GM12878 (cell line): Measurements from ENCODE around the gene SASH1. TPM values are rescaled to one million over a fixed set of nuclear protein-coding genes. Genes with fewer than 3 reads are reported as not detected.

Experiments used
- CBFB ChIP-seq: IDR thresholded peaks from 2 replicates; pipeline ENCODE4 v1.6.1; 2016; ENCODE audit warnings: antibody characterized with exemption, low read depth
- E4F1 ChIP-seq: fragments of 450-650 bp; IDR thresholded peaks from 2 replicates; pipeline ENCODE4 v1.6.1; 2018; ENCODE audit warnings: borderline replicate concordance, mild to moderate bottlenecking; ENCODE audit not compliant: partially characterized antibody
- HCFC1 ChIP-seq: fragments of 150-350 bp; IDR thresholded peaks from 2 replicates; pipeline ENCODE4 v1.6.1; 2014; ENCODE audit warnings: low read length
- NBN ChIP-seq: fragments of 450-650 bp; IDR thresholded peaks from 2 replicates; pipeline ENCODE4 v1.6.1; 2016
- NFYB ChIP-seq: IDR thresholded peaks from 2 replicates; pipeline ENCODE4 v1.6.1; 2011; ENCODE audit warnings: low read depth, mild to moderate bottlenecking, low read length, improper control_type of control experiment, moderate library complexity; ENCODE audit not compliant: insufficient read depth
- PBX3 ChIP-seq: IDR thresholded peaks from 2 replicates; pipeline ENCODE4 v1.6.1; 2011; ENCODE audit warnings: mild to moderate bottlenecking, low read depth, low read length, moderate library complexity; ENCODE audit not compliant: insufficient replicate concordance
- RAD21 ChIP-seq: IDR thresholded peaks from 2 replicates; pipeline ENCODE4 v1.6.1; 2011; ENCODE audit warnings: mild to moderate bottlenecking, low read depth, low read length, moderate library complexity; ENCODE audit not compliant: insufficient read depth
- SMAD5 ChIP-seq: IDR thresholded peaks from 2 replicates; pipeline ENCODE4 v1.6.1; 2016; ENCODE audit warnings: antibody characterized with exemption, low read depth
- TCF12 ChIP-seq: IDR thresholded peaks from 2 replicates; pipeline ENCODE4 v1.6.1; 2011; ENCODE audit warnings: low read depth, mild to moderate bottlenecking, low read length
- ZBTB11 ChIP-seq: fragments of 450-650 bp; formaldehyde crosslinking; IDR thresholded peaks from 2 replicates; pipeline ENCODE4 v1.5.0; 2022; ENCODE audit warnings: mild to moderate bottlenecking, missing genetic modification characterization
- ZNF592 ChIP-seq: fragments of 450-650 bp; IDR thresholded peaks from 2 replicates; pipeline ENCODE4 v1.6.1; 2017; ENCODE audit warnings: mild to moderate bottlenecking, moderate library complexity
- ZNF622 ChIP-seq: fragments of 450-650 bp; IDR thresholded peaks from 2 replicates; pipeline ENCODE4 v1.6.1; 2017; ENCODE audit warnings: mild to moderate bottlenecking, inconsistent platforms
- polyA plus RNA-seq, 11 experiments: library from polyadenylated mRNA; depleted of rRNA in 4 of 11; unstranded in 6 of 11; stranded (reverse) in 5 of 11; fragments of >200 nt; fragmentation: Nextera tagmentation in 4 of 11; fragmentation: Illumina TruSeq in 1 of 11; extraction: Ambion mirVana in 4 of 11; extraction: Trizol in 1 of 11; gene quantifications; 1 replicate in 1 of 11; 2 replicates in 10 of 11; pipeline versions ENCODE4 v1.2.1 to v1.2.3, GENCODE V29; 2011 to 2016; ENCODE audit warnings: inconsistent platforms in 2 of 11, missing spikeins in 2 of 11, low read depth in 1 of 11
- total RNA-seq, 4 experiments: library from RNA; depleted of rRNA in 3 of 4; stranded (reverse); fragments of >200 nt in 3 of 4; fragmentation: Illumina TruSeq in 1 of 4; extraction: Trizol in 1 of 4; gene quantifications; 2 replicates each; pipeline versions ENCODE4 v1.2.1 to v1.2.3, GENCODE V29; 2013 to 2021

SASH1 gene
- total and polyA plus RNA-seq, 10 of the 15 experiments (the other 5 are each of a cell fraction or from before 2014, with no cell fraction given): 0.01 to 0.73 (median 0.14) TPM; not detected in 4

- no peak for TF ChIP-seq PBX3
- no peak for TF ChIP-seq CBFB
- no peak for TF ChIP-seq NBN
- no peak for TF ChIP-seq ZNF622
- no peak for TF ChIP-seq RAD21
- TF ChIP-seq NFYB: no peak
- TF ChIP-seq HCFC1: no peak
- no peak for TF ChIP-seq SMAD5
- no peak for TF ChIP-seq TCF12
- TF ChIP-seq ZBTB11 (CRISPR knock-in tag): no peak
- no peak for TF ChIP-seq ZNF592
- no peak for TF ChIP-seq E4F1
Observed at GRCh38 chr6:148538261-148539190, 195.9 kb downstream of the SASH1 start (continued).
